ENCODE results near the gene MEIS1.

The MEIS1 gene

DNA sequence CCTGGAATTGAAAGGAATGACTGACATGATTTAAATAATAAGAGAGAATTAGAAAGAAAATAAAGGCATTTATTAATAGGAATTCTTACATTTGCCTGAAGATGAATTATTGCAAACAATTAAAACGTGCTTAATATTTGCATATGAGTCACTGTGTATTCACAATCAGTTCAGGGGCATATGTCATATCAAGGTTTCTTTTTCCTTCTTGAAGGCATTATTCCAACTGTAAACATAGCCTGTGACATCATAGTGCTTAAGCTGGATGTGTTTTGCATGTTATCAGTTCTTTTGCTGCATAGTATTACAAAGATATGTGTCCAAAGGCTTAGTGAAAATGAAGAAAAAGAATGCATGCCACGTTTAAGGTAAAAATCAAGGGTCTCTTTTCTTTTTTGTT lies 80.8 kb downstream of the MEIS1 start:
- Histone ChIP-seq H3K27me3 (ENCODE audit: control insufficient read depth in 1 of 2, insufficient read depth in 1 of 2, low read length in 2 of 2) (no peaks in the 10 kb centered on the region), H3K18ac (ENCODE audit: low read depth in 1 of 2, low read length in 2 of 2) (no peak overlapping the region), H3K14ac (ENCODE audit: low read length in 2 of 2) (no peak overlapping the region), H4K8ac (ENCODE audit: low read length) (no peak overlapping the region), H2AFZ (ENCODE audit: low read depth, low read length) (no peak overlapping the region), H3K4me3 (ENCODE audit: insufficient read depth in 1 of 2, low read depth in 1 of 2, low read length in 2 of 2) (no peak overlapping the region), H3K9me3 (ENCODE audit: control insufficient read depth, low read length) (no peaks in the 10 kb centered on the region), H3K27ac (ENCODE audit: low read length, poor library complexity, severe bottlenecking) (no peak overlapping the region), H3K4me2 (ENCODE audit: low read length, poor library complexity, severe bottlenecking) (no peak overlapping the region), H4K91ac (ENCODE audit: low read length) (no peak overlapping the region), H3K9ac (ENCODE audit: low read length) (no peak overlapping the region), H2AK5ac (ENCODE audit: low read length, severe bottlenecking) (no peak overlapping the region), H2BK120ac (ENCODE audit: low read depth, low read length) (no peak overlapping the region), H2BK12ac (ENCODE audit: low read length in 2 of 2) (no peak overlapping the region), H2BK15ac (ENCODE audit: low read depth, poor library complexity, severe bottlenecking) (no peak overlapping the region), H3K36me3 (ENCODE audit: control insufficient read depth in 1 of 2, insufficient read depth in 2 of 2, low read depth in 1 of 2, low read length in 2 of 2) (peaks cover 0 to 13% of the 10 kb centered on the region in 2 experiments), H2BK5ac (ENCODE audit: low read depth, low read length, poor library complexity, severe bottlenecking) (no peak overlapping the region), H3K23ac (ENCODE audit: low read length in 2 of 2) (no peak overlapping the region), H3K4ac (ENCODE audit: low read depth in 1 of 2, low read length in 2 of 2) (no peak overlapping the region), H3K4me1 (ENCODE audit: control insufficient read depth, insufficient read depth, low read depth, low read length) (no peaks in the 10 kb centered on the region), H3K79me1 (replicated peaks; ENCODE audit: low read length, poor library complexity, severe bottlenecking) (no peaks in the 10 kb centered on the region)
- DNase-seq: peak; percentile 67
- WGBS: no CpG with 5 or more reads among the region's 2 CpGs

DNA sequence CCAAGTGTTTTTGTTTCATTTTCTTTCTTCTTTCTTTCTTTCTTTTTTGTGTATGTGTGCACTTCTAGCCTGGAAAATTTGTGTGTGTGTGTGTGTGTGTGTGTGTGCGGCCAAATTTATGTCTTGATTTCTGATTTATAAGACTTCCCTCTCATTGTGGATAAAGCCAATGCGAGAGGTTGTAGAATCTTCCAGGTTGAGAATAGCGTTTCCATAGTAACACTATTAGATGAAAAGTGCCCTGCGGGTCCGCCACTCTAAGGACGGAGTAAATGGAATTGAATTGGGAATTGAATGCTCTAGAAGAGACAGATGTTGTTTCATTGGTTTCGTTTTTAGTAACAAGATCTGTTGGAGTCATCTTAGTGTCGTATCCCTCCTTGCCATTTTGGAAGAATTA lies 81.6 kb downstream of the MEIS1 start:
- Histone ChIP-seq H3K27me3 (ENCODE audit: control insufficient read depth in 1 of 2, insufficient read depth in 1 of 2, low read length in 2 of 2) (no peaks in the 10 kb centered on the region), H3K18ac (ENCODE audit: low read depth in 1 of 2, low read length in 2 of 2) (no peak overlapping the region), H2AK5ac (ENCODE audit: low read length, severe bottlenecking) (no peak overlapping the region), H2BK12ac (ENCODE audit: low read length in 2 of 2) (no peak overlapping the region), H3K9ac (ENCODE audit: low read length) (no peak overlapping the region), H4K8ac (ENCODE audit: low read length) (no peak overlapping the region), H3K36me3 (ENCODE audit: control insufficient read depth in 1 of 2, insufficient read depth in 2 of 2, low read depth in 1 of 2, low read length in 2 of 2) (peaks cover 0 to 15% of the 10 kb centered on the region in 2 experiments), H2BK15ac (ENCODE audit: low read depth, poor library complexity, severe bottlenecking) (no peak overlapping the region), H3K4me2 (ENCODE audit: low read length, poor library complexity, severe bottlenecking) (no peak overlapping the region), H2BK120ac (ENCODE audit: low read depth, low read length) (no peak overlapping the region), H3K4me3 (ENCODE audit: insufficient read depth in 1 of 2, low read depth in 1 of 2, low read length in 2 of 2) (no peak overlapping the region), H3K4me1 (ENCODE audit: control insufficient read depth, insufficient read depth, low read depth, low read length) (no peaks in the 10 kb centered on the region), H3K79me1 (replicated peaks; ENCODE audit: low read length, poor library complexity, severe bottlenecking) (no peaks in the 10 kb centered on the region), H3K27ac (ENCODE audit: low read length, poor library complexity, severe bottlenecking) (no peak overlapping the region), H2BK5ac (ENCODE audit: low read depth, low read length, poor library complexity, severe bottlenecking) (no peak overlapping the region), H3K4ac (ENCODE audit: low read depth in 1 of 2, low read length in 2 of 2) (no peak overlapping the region), H3K9me3 (ENCODE audit: control insufficient read depth, low read length) (no peaks in the 10 kb centered on the region), H4K91ac (ENCODE audit: low read length) (no peak overlapping the region), H3K14ac (ENCODE audit: low read length in 2 of 2) (no peak overlapping the region), H2AFZ (ENCODE audit: low read depth, low read length) (no peak overlapping the region), H3K23ac (ENCODE audit: low read length in 2 of 2) (no peak overlapping the region)
- 98% methylated on average over 6 of the region's 8 CpGs for WGBS
- no peak for DNase-seq

DNA sequence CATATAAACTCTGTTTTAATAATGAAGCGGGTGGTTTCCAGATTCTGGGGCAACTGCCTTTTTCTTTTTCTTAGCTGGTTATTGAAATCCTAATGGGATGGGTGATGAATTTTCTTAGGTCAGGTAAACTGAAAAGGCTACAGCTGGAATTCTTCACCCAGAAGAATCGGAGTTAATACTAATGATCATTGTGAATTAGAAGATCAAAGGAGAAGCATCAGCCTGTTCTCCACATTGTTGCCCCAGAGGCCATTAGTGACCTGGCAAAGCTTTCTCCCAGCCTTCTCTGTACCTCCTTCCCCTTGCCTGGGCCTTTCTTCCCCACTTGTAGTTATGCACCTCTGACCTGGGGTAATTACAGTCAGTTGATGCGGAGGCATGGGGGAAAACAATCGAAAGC lies 82.8 kb downstream of the MEIS1 start:
- WGBS: 100% methylated on average over 1 of the region's 4 CpGs
- no peak overlapping the region for H2BK12ac ChIP-seq (ENCODE audit: low read length in 2 of 2)

DNA sequence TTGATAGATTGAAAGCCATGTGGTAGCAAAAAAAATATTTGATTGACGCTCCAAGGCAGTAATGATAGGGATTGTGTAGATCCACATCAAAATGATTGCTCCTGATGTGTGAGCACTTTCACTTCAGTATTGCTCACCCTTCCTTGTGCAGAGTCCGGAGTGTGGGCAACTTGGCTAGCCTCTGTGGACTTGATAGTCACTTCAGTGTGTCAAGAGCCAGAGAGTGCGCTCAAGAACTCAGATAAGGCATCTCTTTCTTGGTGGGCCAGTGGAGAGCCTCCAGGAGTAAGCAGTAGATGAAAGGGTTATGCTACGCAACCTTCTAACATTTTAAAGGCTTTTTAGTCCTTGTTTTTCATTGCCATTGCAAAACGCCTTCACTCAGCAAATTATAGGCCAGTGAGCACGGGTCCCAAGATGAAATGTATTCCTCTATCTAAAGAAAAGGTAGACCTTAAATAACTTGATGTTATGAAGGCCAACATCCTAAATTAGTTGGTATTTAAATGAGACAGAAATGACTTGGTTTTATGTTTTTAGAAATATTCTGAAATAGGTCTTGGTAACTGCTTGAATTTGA lies 84.4 kb downstream of the MEIS1 start:
- Histone ChIP-seq H4K91ac (ENCODE audit: low read length) (no peak overlapping the region), H2BK5ac (ENCODE audit: low read depth, low read length, poor library complexity, severe bottlenecking) (no peak overlapping the region), H3K27ac (ENCODE audit: low read length, poor library complexity, severe bottlenecking) (no peak overlapping the region), H3K4ac (ENCODE audit: low read depth in 1 of 2, low read length in 2 of 2) (no peak overlapping the region), H2AFZ (ENCODE audit: low read depth, low read length) (no peak overlapping the region), H3K23ac (ENCODE audit: low read length in 2 of 2) (no peak overlapping the region), H4K8ac (ENCODE audit: low read length) (no peak overlapping the region), H2AK5ac (ENCODE audit: low read length, severe bottlenecking) (no peak overlapping the region), H2BK12ac (ENCODE audit: low read length in 2 of 2) (no peak overlapping the region), H3K18ac (ENCODE audit: low read depth in 1 of 2, low read length in 2 of 2) (no peak overlapping the region), H3K79me1 (replicated peaks; ENCODE audit: low read length, poor library complexity, severe bottlenecking) (no peaks in the 10 kb centered on the region), H3K27me3 (ENCODE audit: control insufficient read depth in 1 of 2, insufficient read depth in 1 of 2, low read length in 2 of 2) (no peaks in the 10 kb centered on the region), H3K14ac (ENCODE audit: low read length in 2 of 2) (no peak overlapping the region), H3K4me3 (ENCODE audit: insufficient read depth in 1 of 2, low read depth in 1 of 2, low read length in 2 of 2) (no peak overlapping the region), H3K9ac (ENCODE audit: low read length) (no peak overlapping the region), H3K9me3 (ENCODE audit: control insufficient read depth, low read length) (no peaks in the 10 kb centered on the region), H2BK120ac (ENCODE audit: low read depth, low read length) (no peak overlapping the region), H3K4me2 (ENCODE audit: low read length, poor library complexity, severe bottlenecking) (no peak overlapping the region), H2BK15ac (ENCODE audit: low read depth, poor library complexity, severe bottlenecking) (no peak overlapping the region), H3K4me1 (ENCODE audit: control insufficient read depth, insufficient read depth, low read depth, low read length) (no peaks in the 10 kb centered on the region), H3K36me3 (ENCODE audit: control insufficient read depth in 1 of 2, insufficient read depth in 2 of 2, low read depth in 1 of 2, low read length in 2 of 2) (peaks cover 0 to 19% of the 10 kb centered on the region in 2 experiments)
- DNase-seq: no peak
- 92% methylated on average over 5 of the region's 6 CpGs for WGBS

More for the DNA sequence above, 82.8 kb downstream of the MEIS1 start:
- H2BK5ac ChIP-seq (ENCODE audit: low read depth, low read length, poor library complexity, severe bottlenecking): no peak overlapping the region
- no peak overlapping the region for H2AK5ac ChIP-seq (ENCODE audit: low read length, severe bottlenecking)
- H3K4me1 ChIP-seq (ENCODE audit: control insufficient read depth, insufficient read depth, low read depth, low read length): no peaks in the 10 kb centered on the region
- no peak overlapping the region for H3K4me2 ChIP-seq (ENCODE audit: low read length, poor library complexity, severe bottlenecking)
- no peaks in the 10 kb centered on the region for H3K27me3 ChIP-seq (ENCODE audit: control insufficient read depth in 1 of 2, insufficient read depth in 1 of 2, low read length in 2 of 2)
- no peak overlapping the region for H4K91ac ChIP-seq (ENCODE audit: low read length)
- H3K18ac ChIP-seq (ENCODE audit: low read depth in 1 of 2, low read length in 2 of 2): no peak overlapping the region
- H3K14ac ChIP-seq (ENCODE audit: low read length in 2 of 2): no peak overlapping the region
- no peak overlapping the region for H3K4me3 ChIP-seq (ENCODE audit: insufficient read depth in 1 of 2, low read depth in 1 of 2, low read length in 2 of 2)
- no peak overlapping the region for H2BK120ac ChIP-seq (ENCODE audit: low read depth, low read length)
- H2BK15ac ChIP-seq (ENCODE audit: low read depth, poor library complexity, severe bottlenecking): no peak overlapping the region
- peaks cover 0 to 19% of the 10 kb centered on the region in 2 experiments for H3K36me3 ChIP-seq (ENCODE audit: control insufficient read depth in 1 of 2, insufficient read depth in 2 of 2, low read depth in 1 of 2, low read length in 2 of 2)
- no peak overlapping the region for H3K9ac ChIP-seq (ENCODE audit: low read length)
- H3K27ac ChIP-seq (ENCODE audit: low read length, poor library complexity, severe bottlenecking): no peak overlapping the region
- H3K4ac ChIP-seq (ENCODE audit: low read depth in 1 of 2, low read length in 2 of 2): no peak overlapping the region
- no peak overlapping the region for H3K23ac ChIP-seq (ENCODE audit: low read length in 2 of 2)
- no peak overlapping the region for H4K8ac ChIP-seq (ENCODE audit: low read length)
- no peaks in the 10 kb centered on the region for H3K79me1 ChIP-seq (replicated peaks; ENCODE audit: low read length, poor library complexity, severe bottlenecking)
- H2AFZ ChIP-seq (ENCODE audit: low read depth, low read length): no peak overlapping the region
- no peak for DNase-seq
- no peaks in the 10 kb centered on the region for H3K9me3 ChIP-seq (ENCODE audit: control insufficient read depth, low read length)
